RPMI7951 (cell line): ENCODE results near the gene MIS18BP1. TPM values are rescaled to one million over a fixed set of nuclear protein-coding genes. Genes with fewer than 3 reads are reported as not detected.
A peak's percentile ranks its signal among the peaks of the same experiment; 100 is the strongest.
"Not testable (repeated sequence)": the region's sequence is repeated elsewhere in the genome, so short reads cannot be mapped to it uniquely, and the experiment has no call there.

ENCODE experiments used
- DNase-seq: peaks from one replicate; pipeline ENCODE4 v3.0.0-alpha.2; 2012; ENCODE audit warnings: low read depth
- total RNA-seq: library from RNA; depleted of rRNA; stranded (reverse); fragments of >200 nt; shearing (Covaris generic); gene quantifications from 2 replicates; pipeline ENCODE4 v1.2.3, GENCODE V29; 2014

Gene MIS18BP1
- total RNA-seq, 1 experiment from 2014 or later: 51.2 TPM

- no peak for DNase-seq
Measured at GRCh38 chr14:45246151-45246550, 6.9 kb downstream of the MIS18BP1 start.

GRCh38 chr14:45242706-45243105 lies 10.3 kb downstream of the MIS18BP1 start:
- DNase-seq: no peak

- no peak for DNase-seq
Measured at GRCh38 chr14:45238988-45239387, 14.0 kb downstream of the MIS18BP1 start.

- DNase-seq: no peak
Measured at GRCh38 chr14:45227566-45227965, 25.4 kb downstream of the MIS18BP1 start.

- DNase-seq: no peak
Measured at GRCh38 chr14:45222485-45223262, 30.3 kb downstream of the MIS18BP1 start.

- not testable (repeated sequence) for DNase-seq
Measured at GRCh38 chr14:45214341-45214740, 38.7 kb downstream of the MIS18BP1 start.

- not testable (repeated sequence) for DNase-seq
Measured at GRCh38 chr14:45213716-45214115, 39.3 kb downstream of the MIS18BP1 start.

GRCh38 chr14:45212231-45212630 lies 40.8 kb downstream of the MIS18BP1 start:
- no peak for DNase-seq

GRCh38 chr14:45211295-45211694 lies 41.7 kb downstream of the MIS18BP1 start:
- no peak for DNase-seq

GRCh38 chr14:45210159-45210558 lies 42.8 kb downstream of the MIS18BP1 start:
- DNase-seq: no peak

- DNase-seq: no peak
Measured at GRCh38 chr14:45204241-45204640, 48.8 kb downstream of the MIS18BP1 start.

GRCh38 chr14:45201905-45202304 lies 51.1 kb downstream of the MIS18BP1 start:
- DNase-seq: peak; percentile 7

- DNase-seq: peak; percentile 8
Measured at GRCh38 chr14:45199230-45199629, 53.8 kb downstream of the MIS18BP1 start.

- DNase-seq: peak; percentile 70
Measured at GRCh38 chr14:45198551-45198950, 54.5 kb downstream of the MIS18BP1 start.

GRCh38 chr14:45194964-45195363 lies 58.0 kb downstream of the MIS18BP1 start:
- DNase-seq: no peak

- DNase-seq: no peak
Measured at GRCh38 chr14:45185100-45185814, 67.7 kb downstream of the MIS18BP1 start.

GRCh38 chr14:45181806-45182205 lies 71.2 kb downstream of the MIS18BP1 start:
- no peak for DNase-seq

GRCh38 chr14:45181329-45181728 lies 71.7 kb downstream of the MIS18BP1 start:
- DNase-seq: no peak

GRCh38 chr14:45177076-45177475 lies 75.9 kb downstream of the MIS18BP1 start:
- no peak for DNase-seq

GRCh38 chr14:45169906-45170305 lies 83.1 kb downstream of the MIS18BP1 start:
- no peak for DNase-seq

GRCh38 chr14:45156067-45156466 lies 96.9 kb downstream of the MIS18BP1 start:
- DNase-seq: no peak
